H1 (cell line): Measurements from ENCODE around the gene SLC6A6. TPM values are rescaled to one million over a fixed set of nuclear protein-coding genes. Genes with fewer than 3 reads are reported as not detected.

ENCODE experiments used
- HDAC2 ChIP-seq, 2 experiments: fragments of 300-600 bp in 1 of 2; sonication (generic) in 1 of 2; IDR thresholded peaks; 2 replicates each; pipeline ENCODE4 v1.6.1; 2011 to 2012; ENCODE audit warnings: low read depth in 2 of 2, low read length in 2 of 2, mild to moderate bottlenecking in 2 of 2, moderate library complexity in 2 of 2, borderline replicate concordance in 1 of 2, inconsistent platforms in 1 of 2
- polyA plus RNA-seq, 7 experiments: library from polyadenylated mRNA; depleted of rRNA in 3 of 7; stranded (reverse) in 5 of 7; unstranded in 2 of 7; fragments of >200 nt in 5 of 7; fragments of 200-250 nt in 2 of 7; gene quantifications; 1 replicate in 5 of 7; 2 replicates in 1 of 7; 4 replicates in 1 of 7; pipeline versions ENCODE4 v1.2.1 to v1.2.3, GENCODE V29; 2011 to 2013; ENCODE audit warnings: missing spikeins in 2 of 7, mixed read lengths in 2 of 7
- total RNA-seq: library from RNA; stranded (reverse); fragmentation: NEBNext Ultra II Directional; extraction: Animal tissue kit (Norgen Biotek cat#: 25700); gene quantifications from 2 replicates; pipeline ENCODE4 v1.2.1, GENCODE V29; 2021
- TF ChIP-seq, protein P1 (sequence below): fragments of 300-600 bp; sonication (generic); IDR thresholded peaks from 2 replicates; pipeline ENCODE4 v1.7.1; 2012; ENCODE audit warnings: low read length, moderate library complexity, mild to moderate bottlenecking, inconsistent platforms; ENCODE audit not compliant: insufficient replicate concordance

SLC6A6 gene
- total and polyA plus RNA-seq, 2 of the 8 experiments (the other 6 are each of a cell fraction or from before 2014, with no cell fraction given) = 66.2 to 144 TPM

DNA sequence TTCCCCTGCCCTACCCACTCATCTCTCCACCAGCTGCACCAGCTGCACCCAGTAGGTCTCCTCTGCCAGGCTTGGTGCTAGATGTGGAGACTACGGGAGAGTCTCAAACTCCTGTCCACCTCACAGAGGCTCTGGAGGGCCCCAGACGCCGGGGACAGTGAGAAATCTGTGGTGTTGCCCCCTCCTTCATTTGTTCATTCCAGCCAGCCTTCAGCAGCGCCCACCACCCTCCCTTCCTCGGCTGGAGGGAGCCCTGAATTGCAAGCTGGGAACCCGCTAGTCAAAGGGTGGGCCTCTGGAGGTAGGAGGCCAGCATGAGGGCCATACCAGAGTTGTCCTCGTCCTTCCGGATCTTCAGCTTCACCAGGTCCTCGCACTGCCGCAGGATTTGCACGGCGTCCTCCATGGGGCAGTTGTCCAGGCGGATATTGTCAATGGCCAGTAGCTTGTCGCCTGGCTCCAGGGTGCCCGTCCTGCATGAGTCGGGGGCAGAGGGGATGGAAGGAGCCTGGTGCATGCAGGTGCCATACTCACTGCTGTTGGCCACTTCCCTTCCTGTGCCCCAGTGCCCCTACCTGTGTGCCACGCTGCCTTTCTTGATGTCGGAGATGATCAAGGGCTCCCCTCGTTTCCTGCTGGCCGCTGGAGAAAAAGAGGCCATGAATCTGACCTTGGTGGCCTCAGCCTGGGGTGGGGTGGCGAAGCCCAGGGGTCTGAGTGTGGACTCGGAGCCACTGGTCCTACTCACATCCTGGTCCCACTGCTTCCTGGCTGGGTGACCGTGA is 108.6 kb downstream of the SLC6A6 start (continued):
- TF ChIP-seq, protein P1, sequence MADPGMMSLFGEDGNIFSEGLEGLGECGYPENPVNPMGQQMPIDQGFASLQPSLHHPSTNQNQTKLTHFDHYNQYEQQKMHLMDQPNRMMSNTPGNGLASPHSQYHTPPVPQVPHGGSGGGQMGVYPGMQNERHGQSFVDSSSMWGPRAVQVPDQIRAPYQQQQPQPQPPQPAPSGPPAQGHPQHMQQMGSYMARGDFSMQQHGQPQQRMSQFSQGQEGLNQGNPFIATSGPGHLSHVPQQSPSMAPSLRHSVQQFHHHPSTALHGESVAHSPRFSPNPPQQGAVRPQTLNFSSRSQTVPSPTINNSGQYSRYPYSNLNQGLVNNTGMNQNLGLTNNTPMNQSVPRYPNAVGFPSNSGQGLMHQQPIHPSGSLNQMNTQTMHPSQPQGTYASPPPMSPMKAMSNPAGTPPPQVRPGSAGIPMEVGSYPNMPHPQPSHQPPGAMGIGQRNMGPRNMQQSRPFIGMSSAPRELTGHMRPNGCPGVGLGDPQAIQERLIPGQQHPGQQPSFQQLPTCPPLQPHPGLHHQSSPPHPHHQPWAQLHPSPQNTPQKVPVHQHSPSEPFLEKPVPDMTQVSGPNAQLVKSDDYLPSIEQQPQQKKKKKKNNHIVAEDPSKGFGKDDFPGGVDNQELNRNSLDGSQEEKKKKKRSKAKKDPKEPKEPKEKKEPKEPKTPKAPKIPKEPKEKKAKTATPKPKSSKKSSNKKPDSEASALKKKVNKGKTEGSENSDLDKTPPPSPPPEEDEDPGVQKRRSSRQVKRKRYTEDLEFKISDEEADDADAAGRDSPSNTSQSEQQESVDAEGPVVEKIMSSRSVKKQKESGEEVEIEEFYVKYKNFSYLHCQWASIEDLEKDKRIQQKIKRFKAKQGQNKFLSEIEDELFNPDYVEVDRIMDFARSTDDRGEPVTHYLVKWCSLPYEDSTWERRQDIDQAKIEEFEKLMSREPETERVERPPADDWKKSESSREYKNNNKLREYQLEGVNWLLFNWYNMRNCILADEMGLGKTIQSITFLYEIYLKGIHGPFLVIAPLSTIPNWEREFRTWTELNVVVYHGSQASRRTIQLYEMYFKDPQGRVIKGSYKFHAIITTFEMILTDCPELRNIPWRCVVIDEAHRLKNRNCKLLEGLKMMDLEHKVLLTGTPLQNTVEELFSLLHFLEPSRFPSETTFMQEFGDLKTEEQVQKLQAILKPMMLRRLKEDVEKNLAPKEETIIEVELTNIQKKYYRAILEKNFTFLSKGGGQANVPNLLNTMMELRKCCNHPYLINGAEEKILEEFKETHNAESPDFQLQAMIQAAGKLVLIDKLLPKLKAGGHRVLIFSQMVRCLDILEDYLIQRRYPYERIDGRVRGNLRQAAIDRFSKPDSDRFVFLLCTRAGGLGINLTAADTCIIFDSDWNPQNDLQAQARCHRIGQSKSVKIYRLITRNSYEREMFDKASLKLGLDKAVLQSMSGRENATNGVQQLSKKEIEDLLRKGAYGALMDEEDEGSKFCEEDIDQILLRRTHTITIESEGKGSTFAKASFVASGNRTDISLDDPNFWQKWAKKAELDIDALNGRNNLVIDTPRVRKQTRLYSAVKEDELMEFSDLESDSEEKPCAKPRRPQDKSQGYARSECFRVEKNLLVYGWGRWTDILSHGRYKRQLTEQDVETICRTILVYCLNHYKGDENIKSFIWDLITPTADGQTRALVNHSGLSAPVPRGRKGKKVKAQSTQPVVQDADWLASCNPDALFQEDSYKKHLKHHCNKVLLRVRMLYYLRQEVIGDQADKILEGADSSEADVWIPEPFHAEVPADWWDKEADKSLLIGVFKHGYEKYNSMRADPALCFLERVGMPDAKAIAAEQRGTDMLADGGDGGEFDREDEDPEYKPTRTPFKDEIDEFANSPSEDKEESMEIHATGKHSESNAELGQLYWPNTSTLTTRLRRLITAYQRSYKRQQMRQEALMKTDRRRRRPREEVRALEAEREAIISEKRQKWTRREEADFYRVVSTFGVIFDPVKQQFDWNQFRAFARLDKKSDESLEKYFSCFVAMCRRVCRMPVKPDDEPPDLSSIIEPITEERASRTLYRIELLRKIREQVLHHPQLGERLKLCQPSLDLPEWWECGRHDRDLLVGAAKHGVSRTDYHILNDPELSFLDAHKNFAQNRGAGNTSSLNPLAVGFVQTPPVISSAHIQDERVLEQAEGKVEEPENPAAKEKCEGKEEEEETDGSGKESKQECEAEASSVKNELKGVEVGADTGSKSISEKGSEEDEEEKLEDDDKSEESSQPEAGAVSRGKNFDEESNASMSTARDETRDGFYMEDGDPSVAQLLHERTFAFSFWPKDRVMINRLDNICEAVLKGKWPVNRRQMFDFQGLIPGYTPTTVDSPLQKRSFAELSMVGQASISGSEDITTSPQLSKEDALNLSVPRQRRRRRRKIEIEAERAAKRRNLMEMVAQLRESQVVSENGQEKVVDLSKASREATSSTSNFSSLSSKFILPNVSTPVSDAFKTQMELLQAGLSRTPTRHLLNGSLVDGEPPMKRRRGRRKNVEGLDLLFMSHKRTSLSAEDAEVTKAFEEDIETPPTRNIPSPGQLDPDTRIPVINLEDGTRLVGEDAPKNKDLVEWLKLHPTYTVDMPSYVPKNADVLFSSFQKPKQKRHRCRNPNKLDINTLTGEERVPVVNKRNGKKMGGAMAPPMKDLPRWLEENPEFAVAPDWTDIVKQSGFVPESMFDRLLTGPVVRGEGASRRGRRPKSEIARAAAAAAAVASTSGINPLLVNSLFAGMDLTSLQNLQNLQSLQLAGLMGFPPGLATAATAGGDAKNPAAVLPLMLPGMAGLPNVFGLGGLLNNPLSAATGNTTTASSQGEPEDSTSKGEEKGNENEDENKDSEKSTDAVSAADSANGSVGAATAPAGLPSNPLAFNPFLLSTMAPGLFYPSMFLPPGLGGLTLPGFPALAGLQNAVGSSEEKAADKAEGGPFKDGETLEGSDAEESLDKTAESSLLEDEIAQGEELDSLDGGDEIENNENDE = no peak
- TF ChIP-seq HDAC2 (IDR thresholded peaks at IDR 0.05; ENCODE audit: borderline replicate concordance in 1 of 2, low read depth in 2 of 2, low read length in 2 of 2) = no peak
